Transverse colon (tissue), 3 donors: ENCODE data around the gene LRRIQ1.

Experiments used
- CTCF ChIP-seq, 5 experiments: fragments of 200-600 bp in 3 of 5; fragments of 450-650 bp in 2 of 5; sonication (generic) in 3 of 5; IDR thresholded peaks; 1 replicate in 2 of 5; 2 replicates in 3 of 5; pipeline ENCODE4 v1.5.1; 2016 to 2017; ENCODE audit warnings: antibody characterized with exemption in 5 of 5, inconsistent platforms in 3 of 5, mild to moderate bottlenecking in 2 of 5, moderate library complexity in 1 of 5
- POLR2A ChIP-seq: fragments of 450-650 bp; IDR thresholded peaks from one replicate; pipeline ENCODE4 v1.6.1; 2016; ENCODE audit warnings: antibody characterized with exemption, mild to moderate bottlenecking, moderate library complexity

GRCh38 chr12:85036234-85036707 lies at the start of gene LRRIQ1, which contains the start of gene TSPAN19:
- TF ChIP-seq CTCF (IDR thresholded peaks at IDR 0.05) (no peak), POLR2A (no peak)
